Measurements from ENCODE around the gene KCNJ16.

DNA sequence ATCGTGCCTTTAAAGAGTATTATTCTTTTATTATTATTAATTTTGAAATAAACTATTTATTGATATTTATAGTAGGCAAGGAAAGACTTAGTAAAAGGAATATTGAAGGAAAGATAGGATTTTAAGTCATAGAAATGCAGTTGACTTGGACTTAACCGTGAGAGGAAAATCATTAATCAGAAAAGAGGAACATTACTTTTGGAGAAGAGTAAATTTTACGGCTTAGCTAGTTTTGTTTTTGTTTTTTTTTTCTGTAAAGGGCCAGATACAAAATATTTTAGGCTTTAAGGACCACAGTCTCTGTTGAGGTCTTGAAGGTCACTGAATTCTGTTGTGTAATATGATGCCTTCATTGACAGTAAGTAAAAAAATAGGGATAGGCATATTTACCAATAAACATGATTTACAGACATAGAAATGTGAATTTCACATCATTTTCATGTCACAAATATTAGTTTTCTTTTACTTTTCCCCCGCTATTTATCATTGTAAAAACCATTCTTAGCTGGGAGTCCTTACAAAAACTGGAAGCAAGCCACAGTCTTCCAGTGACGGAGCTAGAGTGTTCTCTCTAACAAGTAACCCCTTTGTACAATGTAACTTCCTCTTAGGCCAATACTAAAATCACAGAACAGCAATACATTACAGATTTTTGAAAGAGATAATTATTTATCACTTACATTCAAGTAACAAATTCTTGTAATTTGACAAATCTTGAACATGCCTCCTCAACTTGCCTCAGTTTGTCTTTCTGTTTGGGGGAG lies 2.3 kb upstream of the KCNJ16 start:
- TF ChIP-seq, protein P1, sequence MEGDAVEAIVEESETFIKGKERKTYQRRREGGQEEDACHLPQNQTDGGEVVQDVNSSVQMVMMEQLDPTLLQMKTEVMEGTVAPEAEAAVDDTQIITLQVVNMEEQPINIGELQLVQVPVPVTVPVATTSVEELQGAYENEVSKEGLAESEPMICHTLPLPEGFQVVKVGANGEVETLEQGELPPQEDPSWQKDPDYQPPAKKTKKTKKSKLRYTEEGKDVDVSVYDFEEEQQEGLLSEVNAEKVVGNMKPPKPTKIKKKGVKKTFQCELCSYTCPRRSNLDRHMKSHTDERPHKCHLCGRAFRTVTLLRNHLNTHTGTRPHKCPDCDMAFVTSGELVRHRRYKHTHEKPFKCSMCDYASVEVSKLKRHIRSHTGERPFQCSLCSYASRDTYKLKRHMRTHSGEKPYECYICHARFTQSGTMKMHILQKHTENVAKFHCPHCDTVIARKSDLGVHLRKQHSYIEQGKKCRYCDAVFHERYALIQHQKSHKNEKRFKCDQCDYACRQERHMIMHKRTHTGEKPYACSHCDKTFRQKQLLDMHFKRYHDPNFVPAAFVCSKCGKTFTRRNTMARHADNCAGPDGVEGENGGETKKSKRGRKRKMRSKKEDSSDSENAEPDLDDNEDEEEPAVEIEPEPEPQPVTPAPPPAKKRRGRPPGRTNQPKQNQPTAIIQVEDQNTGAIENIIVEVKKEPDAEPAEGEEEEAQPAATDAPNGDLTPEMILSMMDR (IDR thresholded peaks at IDR 0.05; ENCODE audit: low read depth, low read length, poor library complexity, severe bottlenecking): no peak
- TF ChIP-seq EZH2phosphoT487 (IDR thresholded peaks at IDR 0.05; ENCODE audit: borderline replicate concordance, low read length): no peak
